GM21717 (cell line): ENCODE results near the gene PIAS1.
"Not testable (repeated sequence)": the region's sequence is repeated elsewhere in the genome, so short reads cannot be mapped to it uniquely, and the experiment has no call there.

Experiments
- ATAC-seq: cut with Tn5 transposase; IDR thresholded peaks from one replicate; pipeline ENCODE4 v1.9.1; 2021; ENCODE audit warnings: mild to moderate bottlenecking, moderate library complexity; ENCODE audit not compliant: unreplicated experiment

Gene PIAS1

GRCh38 chr15:68053701-68054627 lies at the start of gene PIAS1:
Gene PIAS1, plus strand, starts transcription at chr15:68054315. Its CDS starts 12 bp downstream, at chr15:68054327.
- peak; percentile 67 for ATAC-seq

- not testable (repeated sequence) for ATAC-seq
Observed at GRCh38 chr15:68007642-68008041, 46.5 kb upstream of the PIAS1 start.

GRCh38 chr15:68010361-68011153 lies 43.6 kb upstream of the PIAS1 start:
- ATAC-seq, result no peak

GRCh38 chr15:68012911-68013310 lies 41.2 kb upstream of the PIAS1 start:
- ATAC-seq, result no peak

GRCh38 chr15:68014219-68014618 lies 39.9 kb upstream of the PIAS1 start:
- ATAC-seq, result no peak

- no peak for ATAC-seq
Observed at GRCh38 chr15:68015244-68015643, 38.9 kb upstream of the PIAS1 start.

- no peak for ATAC-seq
Observed at GRCh38 chr15:68017201-68017600, 36.9 kb upstream of the PIAS1 start.

GRCh38 chr15:68018797-68019444 lies 35.2 kb upstream of the PIAS1 start:
- no peak for ATAC-seq

GRCh38 chr15:68019814-68020525 lies 34.1 kb upstream of the PIAS1 start:
- no peak for ATAC-seq

GRCh38 chr15:68020685-68021084 lies 33.4 kb upstream of the PIAS1 start:
- no peak for ATAC-seq

GRCh38 chr15:68022061-68022460 lies 32.1 kb upstream of the PIAS1 start:
- no peak for ATAC-seq

GRCh38 chr15:68023307-68024101 lies 30.6 kb upstream of the PIAS1 start:
- ATAC-seq, result no peak

- ATAC-seq, result no peak
Observed at GRCh38 chr15:68025835-68026424, 28.2 kb upstream of the PIAS1 start.

- no peak for ATAC-seq
Observed at GRCh38 chr15:68027388-68027787, 26.7 kb upstream of the PIAS1 start.

- no peak for ATAC-seq
Observed at GRCh38 chr15:68028137-68028887, 25.8 kb upstream of the PIAS1 start.

- ATAC-seq, result no peak
Observed at GRCh38 chr15:68028888-68029207, 25.3 kb upstream of the PIAS1 start.

- no peak for ATAC-seq
Observed at GRCh38 chr15:68029959-68030358, 24.2 kb upstream of the PIAS1 start.

- no peak for ATAC-seq
Observed at GRCh38 chr15:68031404-68031803, 22.7 kb upstream of the PIAS1 start.

- ATAC-seq, result no peak
Observed at GRCh38 chr15:68032672-68033071, 21.4 kb upstream of the PIAS1 start.
